ENCODE measurements around the gene HOXB7.

The HOXB7 gene

GRCh38 chr17:48564188-48565021 lies 46.4 kb downstream of the HOXB7 start:
- DNase-seq, result no peak

- DNase-seq, result no peak
Observed at GRCh38 chr17:48563867-48564187, 47.0 kb downstream of the HOXB7 start.

- DNase-seq, result no peak
Observed at GRCh38 chr17:48563385-48563838, 47.4 kb downstream of the HOXB7 start.

- no peak for DNase-seq
Observed at GRCh38 chr17:48562934-48563333, 47.9 kb downstream of the HOXB7 start.

- no peak for DNase-seq
Observed at GRCh38 chr17:48561884-48562810, 48.7 kb downstream of the HOXB7 start.

GRCh38 chr17:48559840-48560817 lies 50.7 kb downstream of the HOXB7 start:
- no peak for DNase-seq

- DNase-seq, result no peak
Observed at GRCh38 chr17:48559122-48559839, 51.5 kb downstream of the HOXB7 start.

- DNase-seq, result no peak
Observed at GRCh38 chr17:48558831-48559121, 52.0 kb downstream of the HOXB7 start.

GRCh38 chr17:48558057-48558830 lies 52.6 kb downstream of the HOXB7 start:
- no peak for DNase-seq

All from GOT3 (cell line).